GM21515 (cell line): ENCODE results near the gene ATCAY.
"Not testable (repeated sequence)": the region's sequence is repeated elsewhere in the genome, so short reads cannot be mapped to it uniquely, and the experiment has no call there.

Experiments used
- ATAC-seq: cut with Tn5 transposase; IDR thresholded peaks from one replicate; pipeline ENCODE4 v1.9.1; 2021; ENCODE audit not compliant: unreplicated experiment

ATCAY gene

DNA sequence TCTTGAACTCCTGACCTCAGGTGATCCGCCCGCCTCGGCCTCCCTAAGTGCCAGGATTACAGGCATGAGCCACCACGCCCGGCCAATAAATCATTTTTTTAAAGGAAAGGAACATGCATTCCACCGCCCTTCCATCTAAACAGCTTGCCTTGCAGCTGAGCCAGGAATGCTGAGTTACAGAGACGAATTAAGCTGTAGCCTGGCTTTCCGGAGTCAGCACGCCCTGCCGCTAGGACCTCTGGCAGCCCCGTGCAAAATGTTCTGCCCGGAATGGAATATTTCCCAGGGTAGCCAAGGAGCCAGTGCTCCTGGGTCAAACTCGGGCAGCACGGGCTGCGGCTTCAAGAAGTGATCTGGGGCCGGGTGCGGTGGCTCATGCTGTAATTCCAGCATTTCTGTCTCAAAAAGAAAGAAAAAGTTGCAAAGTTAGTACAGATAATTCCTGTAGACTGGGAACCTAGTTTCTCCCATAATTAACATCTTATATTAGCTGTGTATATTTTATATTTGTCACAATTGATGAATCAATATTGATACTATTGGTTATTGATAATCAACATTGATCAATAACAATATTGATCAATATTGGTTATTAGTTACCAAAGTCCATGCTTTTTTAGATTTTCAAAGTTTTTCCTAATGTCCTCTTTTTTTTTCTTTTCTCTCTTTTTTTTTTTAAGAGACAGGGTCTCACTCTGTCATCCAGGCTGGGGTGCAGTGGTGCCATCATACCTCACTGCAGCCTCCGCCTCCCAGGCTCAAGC is 19.2 kb downstream of the ATCAY start:
- ATAC-seq, result no peak

DNA sequence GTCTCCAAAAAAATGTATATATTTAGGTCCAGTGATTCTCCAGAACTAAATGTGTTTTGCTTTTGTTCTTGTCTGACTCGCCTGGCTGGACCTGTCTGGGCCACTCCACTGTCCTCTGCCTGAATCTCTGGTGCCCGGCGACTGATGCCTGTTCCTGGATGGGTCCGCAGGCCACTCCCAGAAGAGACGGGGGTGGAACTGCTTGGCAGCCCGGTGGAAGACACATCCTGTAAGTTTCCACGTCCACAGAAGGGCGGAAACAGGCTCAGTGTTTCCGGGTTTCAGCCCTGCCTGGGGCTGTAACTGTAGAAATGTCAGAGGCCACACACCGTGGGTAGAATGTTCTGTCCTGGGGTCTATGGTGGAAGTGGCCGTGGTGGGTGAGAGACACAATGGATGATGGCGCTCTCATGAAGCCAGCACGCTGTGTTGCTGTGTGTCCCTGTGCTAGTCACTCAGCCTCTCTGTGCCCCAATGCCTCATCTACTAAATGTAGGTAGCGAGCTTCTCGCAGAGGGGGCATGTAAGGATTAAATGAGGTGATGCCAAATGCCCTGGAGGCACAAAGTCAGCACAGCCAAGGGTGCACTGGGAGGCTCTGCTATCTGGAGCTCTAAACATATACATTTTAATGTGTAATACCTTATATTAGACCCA is 22.0 kb downstream of the ATCAY start:
- no peak for ATAC-seq

DNA sequence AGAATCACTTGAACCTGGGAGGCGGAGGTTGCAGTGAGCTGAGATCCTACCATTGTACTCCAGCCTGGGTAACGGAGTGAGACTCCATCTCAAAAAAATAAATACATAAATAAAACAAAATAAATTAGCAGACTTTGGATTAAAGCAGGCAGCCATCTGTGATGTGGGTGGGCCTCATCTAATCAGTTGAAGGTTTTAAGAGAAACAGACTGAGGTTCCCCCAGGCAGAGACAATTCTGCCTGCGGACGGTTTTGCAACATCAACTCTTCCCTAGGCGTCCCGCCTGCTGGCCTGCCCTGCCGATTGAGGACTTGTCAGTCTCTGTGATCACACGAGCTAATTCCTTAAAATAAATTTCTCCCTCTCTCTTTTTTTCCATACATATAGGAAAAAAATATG is 23.7 kb downstream of the ATCAY start:
- ATAC-seq, result no peak

DNA sequence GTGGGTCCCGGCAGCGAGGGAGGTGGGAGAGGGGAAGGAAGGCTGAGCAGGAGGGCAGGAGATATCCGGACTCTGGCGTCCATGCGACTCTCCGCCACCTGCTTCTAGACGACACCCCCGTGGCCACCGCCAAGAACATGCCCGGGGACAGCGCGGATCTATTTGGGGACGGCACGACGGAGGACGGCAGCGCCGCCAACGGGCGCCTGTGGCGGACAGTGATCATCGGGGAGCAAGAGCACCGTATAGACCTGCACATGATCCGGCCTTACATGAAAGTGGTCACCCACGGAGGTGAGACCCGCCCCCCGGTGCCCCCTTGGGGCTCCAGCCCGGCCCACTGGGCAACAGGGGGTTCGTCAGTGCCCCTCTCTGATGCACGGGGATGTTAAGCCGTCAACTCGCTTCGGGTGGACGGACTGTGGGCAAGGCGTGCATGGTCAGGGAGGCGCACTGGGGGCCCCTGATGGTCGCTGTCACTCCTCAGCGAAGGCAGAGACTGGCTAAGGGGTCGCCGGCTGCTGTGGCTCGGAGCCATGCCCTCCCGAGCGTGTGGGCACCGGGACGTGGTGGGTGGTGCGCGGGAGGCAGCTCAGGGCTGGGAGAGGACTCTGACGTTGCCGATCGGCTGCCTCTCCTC is 27.3 kb downstream of the ATCAY start:
- no peak for ATAC-seq

DNA sequence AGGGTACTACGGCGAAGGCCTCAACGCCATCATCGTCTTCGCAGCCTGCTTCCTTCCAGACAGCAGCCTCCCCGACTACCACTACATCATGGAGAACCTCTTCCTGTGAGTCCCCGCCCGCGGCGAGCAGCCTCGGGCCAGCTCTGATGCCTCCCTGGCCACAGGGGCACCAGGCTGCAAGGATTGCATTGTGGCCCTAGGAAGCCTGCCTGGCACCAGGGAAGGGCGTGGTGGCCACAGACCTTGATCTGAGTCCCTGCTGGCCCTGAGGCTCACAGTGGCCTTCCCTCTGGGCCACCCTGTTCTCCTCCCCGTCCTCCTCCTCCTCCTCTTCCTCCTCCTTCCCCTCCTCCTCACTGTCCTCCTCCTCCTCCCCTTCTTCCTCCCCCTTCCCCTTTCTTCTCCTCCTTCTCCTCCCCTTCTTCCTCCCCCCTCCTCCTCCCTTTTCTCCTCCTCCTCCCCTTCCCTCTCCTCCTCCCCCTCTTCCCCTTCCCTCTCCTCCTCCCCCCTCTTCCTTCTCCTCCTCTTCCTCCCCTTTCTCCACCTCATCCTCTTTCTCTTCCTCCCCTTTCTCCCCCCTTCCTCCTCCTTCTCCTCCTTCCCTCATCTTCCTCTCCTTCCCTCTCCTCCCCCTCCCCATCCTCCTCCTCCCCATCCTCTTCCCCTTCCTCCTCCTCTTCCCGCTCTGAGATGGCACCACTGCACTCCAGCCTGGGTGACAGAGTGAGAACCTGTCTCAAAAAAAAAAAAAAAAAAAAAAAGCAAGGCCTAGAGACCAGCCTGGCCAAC is 28.0 kb downstream of the ATCAY start:
- no peak for ATAC-seq

DNA sequence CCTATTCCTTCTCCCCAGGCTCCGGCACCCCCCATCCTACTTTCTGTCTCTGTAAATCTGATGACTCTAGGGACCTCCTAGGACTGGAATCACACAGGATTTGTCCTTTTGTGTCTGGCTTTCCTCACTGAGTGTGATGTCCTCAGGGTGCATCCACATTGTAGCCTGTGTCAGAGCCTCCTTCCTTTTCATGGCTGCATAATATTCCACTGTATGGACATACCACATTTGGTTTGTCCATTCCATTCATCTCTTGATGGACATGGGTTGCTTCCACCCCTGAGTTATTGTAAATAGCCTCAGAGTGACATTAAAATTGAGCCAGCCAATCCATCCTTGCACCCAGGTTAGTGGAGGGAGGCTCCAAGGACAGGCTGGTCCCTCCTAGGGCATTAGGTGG is 29.6 kb downstream of the ATCAY start:
- ATAC-seq, result no peak

DNA sequence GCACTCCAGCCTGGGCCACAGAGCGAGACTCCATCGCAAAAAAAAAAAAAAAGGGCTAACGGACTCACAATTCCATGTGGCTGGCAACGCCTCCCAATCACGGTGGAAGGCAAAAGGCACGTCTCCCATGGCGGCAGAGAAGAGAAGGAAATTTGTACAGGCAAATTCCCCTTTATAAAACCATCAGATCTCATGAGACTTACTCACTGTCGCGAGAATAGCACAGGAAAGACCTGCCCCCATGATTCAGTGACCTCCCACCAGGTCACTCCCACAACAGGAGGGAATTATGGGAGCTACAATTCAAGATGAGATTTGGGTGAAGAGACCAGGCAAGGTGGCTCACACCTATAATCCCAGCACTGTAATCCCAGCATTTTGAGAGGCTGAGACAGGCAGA is 33.7 kb downstream of the ATCAY start:
- ATAC-seq, result no peak

DNA sequence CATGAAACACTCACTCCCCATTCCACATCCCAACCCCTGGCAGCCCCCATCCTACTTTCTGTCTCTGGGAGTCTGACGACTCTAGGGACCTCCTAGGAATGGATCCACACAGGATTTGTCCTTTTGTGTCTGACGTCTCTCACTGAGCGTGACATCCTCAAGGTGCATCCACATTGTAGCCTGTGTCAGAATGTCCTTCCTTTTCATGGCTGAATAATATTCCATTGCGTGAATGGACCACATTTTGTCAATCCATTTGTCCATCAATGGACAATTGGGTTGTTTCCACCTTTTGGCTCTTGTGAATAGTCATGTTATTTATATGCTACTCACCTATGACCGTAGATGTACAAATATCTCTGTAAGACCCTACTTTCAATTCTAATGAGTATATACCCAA is 35.5 kb downstream of the ATCAY start:
- ATAC-seq, result no peak

DNA sequence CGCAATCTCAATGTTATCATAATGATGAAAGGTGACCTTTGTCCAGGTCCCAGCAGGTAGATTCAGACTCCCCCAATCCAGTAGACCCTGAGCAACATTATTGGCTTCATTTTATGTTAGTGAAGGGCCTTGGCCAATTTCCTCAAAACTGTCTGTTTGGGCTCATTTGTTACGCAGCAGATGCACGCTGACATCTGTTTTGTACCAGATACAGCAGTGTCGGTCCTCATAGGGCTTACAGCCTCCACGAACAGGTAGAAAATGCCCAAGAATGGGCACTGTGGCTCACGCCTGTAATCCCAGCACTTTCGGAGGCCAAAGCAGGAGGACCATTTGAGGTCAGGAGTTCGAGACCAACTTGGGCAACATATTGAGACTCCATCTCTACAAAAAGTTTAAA is 39.3 kb downstream of the ATCAY start:
- ATAC-seq, result no peak

DNA sequence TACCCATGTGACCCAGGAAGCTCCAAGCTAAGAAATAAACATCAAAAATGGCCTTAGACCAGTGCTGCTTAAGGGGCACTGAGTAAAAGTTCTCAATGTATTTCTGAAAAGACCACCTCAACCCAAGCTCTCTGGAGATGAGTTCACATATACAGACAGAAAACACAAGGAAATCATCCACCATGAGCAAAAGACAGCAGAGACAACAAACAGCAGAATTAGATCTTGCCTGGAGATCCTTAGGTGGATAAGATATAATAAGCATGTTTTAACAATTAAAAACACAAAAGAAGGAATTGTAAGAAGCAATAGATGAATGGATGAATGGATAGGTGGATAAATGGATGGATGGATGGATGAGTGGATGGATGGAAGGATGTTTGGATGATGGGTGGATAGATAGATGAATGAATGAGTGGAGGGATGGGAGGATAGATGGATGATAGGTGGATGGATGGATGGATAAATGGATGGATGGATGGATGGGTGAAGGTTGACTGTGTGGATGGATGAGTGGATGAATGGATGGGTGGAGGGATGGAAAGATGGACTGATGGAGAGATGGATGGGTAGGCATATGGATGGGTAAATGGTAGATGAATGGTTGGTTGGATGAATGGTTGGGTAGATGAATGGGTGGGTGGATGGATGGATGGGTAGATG is 42.7 kb downstream of the ATCAY start:
- ATAC-seq, result no peak

DNA sequence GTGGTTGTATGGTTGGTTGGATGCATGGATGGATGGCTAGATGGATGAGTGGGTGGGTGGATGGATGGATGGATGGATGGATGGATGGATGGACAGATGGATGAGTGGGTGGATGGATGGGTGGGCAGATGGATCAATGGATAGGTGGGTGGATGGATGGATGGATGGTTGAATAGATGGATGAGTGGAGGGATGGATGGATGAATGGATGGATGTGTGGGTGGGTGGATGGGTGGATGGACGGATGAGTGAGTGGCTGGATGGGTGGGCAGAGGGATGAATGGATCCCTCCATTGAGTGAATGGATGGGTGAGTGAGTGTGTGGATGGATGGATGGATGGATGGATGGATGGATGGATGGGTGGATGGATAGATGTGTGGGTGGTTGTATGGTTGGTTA is 43.4 kb downstream of the ATCAY start:
- no peak for ATAC-seq

DNA sequence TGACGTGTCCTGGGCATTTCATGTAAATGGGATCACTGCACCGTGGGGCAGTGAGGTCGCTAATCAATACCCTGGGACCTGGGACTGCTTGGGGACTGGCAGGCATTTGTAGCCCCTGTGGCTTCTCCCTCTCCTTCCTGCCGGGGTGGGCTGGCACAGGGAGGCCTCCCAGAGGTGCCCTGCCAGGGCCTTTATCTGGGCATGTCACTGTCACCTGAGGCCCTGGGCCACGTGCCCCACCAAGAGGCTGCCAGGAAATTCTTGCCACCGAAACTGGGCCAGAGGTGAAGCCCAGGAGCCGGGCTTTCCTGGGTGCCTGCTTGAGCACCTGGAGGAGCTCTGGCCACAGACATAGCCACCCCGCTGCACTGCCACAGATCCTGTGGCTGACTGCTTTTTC is 50.6 kb downstream of the ATCAY start:
- ATAC-seq, result no peak

DNA sequence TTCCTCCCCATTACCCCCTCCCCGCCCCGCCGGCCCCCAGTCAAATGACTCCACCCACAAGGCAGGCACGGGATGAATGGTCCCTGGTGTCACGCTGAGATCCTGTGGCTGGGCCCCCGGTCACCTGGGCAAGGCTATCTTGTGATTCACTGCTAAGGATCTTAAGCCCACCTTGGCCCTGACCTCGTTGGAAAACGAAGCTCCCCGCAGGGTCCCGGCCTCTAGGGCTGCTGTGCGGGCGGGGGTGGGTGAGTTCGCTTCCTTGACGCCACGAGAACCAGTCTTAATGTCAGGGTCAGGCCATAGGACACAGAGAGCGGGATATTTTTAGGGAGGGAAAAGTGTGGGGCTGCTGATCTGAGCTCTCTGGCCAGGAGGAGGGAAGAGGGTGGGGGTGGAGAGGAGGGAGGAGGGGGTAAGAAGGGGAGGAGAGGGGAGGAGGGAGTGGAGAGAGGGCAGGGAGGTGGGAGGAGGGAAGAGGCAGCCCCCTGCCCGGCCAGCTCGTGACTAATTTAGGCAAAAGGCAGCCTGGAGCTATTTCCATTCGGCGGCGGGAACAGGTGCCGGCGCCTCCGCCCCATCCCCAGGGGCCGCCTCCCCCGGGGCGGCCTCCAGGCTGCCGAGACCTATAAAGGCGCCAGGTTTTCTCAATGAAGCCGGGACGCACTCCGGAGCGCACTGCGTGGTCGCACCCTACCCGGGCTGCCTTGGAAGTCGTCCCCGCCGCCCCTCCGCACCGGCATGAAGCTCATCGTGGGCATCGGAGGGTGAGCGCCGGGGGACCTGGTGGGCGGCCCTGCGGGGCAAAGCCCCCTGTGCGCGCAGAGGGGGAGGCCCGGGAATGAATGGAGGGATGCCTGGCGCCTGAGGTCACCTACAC is 52.7 kb downstream of the ATCAY start, which contains the start of gene NMRK2:
Gene NMRK2 (plus strand): TSS at position 139 of the 880 bp plus-strand sequence. CDS start 603 bp downstream, at position 742.
- no peak for ATAC-seq

DNA sequence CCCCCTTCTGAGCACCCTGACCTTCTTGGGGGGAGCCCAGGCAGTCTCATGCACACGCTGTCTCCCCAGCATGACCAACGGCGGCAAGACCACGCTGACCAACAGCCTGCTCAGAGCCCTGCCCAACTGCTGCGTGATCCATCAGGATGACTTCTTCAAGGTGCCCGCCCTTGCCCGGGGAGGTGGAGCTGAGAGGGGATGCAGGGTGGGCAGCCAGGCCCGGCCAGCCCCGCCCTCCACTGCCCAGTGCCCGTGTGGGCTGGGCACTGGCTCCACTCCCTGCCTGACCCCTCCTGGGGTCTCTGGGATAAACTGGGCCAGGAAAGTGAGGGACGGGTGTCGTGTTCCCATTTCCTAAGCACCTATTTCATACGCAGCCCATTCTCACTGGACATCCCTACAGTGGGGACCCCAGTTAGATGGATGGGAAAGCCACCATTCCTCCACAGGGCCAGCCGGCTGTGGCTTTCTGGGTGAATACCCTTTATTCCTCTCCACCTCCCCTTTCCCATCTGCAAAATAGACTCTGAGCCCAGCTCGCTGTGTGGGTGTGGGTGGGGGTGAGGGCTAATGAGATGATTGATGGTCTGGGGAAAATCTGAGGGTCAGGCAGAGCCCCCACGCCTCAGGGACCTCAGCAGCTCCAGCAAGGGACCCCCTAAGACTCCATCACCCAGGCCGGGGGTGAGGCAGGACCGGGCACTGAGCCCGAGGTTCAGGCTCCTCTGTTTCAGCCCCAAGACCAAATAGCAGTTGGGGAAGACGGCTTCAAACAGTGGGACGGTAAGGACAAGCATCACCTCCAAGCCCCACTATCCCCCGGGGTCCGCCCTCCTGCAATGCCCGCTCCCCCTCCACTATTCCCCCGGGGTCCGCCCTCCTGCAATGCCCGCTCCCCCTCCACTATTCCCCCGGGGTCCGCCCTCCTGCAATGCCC is 56.3 kb downstream of the ATCAY start:
- no peak for ATAC-seq

DNA sequence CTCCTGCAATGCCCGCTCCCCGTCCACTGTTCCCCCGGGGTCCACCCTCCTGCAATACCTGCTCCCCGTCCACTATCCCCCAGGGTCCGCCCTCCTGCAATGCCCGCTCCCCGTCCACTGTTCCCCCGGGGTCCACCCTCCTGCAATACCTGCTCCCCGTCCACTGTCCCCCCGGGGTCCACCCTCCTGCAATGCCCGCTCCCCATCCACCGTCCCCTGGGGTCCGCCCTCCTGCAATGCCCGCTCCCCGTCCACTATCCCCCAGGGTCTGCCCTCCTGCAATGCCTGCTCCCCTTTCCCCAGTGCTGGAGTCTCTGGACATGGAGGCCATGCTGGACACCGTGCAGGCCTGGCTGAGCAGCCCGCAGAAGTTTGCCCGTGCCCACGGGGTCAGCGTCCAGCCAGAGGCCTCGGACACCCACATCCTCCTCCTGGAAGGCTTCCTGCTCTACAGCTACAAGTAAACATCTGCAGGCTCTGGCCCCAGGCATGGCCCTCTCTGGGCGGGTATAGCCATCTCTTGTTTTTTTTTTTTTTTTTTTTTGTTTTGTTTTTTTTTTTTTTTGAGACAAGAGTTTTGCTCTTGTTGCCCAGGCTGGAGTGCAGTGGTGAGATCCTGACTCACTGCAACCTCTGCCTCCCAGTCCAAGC is 57.9 kb downstream of the ATCAY start:
- not testable (repeated sequence) for ATAC-seq

DNA sequence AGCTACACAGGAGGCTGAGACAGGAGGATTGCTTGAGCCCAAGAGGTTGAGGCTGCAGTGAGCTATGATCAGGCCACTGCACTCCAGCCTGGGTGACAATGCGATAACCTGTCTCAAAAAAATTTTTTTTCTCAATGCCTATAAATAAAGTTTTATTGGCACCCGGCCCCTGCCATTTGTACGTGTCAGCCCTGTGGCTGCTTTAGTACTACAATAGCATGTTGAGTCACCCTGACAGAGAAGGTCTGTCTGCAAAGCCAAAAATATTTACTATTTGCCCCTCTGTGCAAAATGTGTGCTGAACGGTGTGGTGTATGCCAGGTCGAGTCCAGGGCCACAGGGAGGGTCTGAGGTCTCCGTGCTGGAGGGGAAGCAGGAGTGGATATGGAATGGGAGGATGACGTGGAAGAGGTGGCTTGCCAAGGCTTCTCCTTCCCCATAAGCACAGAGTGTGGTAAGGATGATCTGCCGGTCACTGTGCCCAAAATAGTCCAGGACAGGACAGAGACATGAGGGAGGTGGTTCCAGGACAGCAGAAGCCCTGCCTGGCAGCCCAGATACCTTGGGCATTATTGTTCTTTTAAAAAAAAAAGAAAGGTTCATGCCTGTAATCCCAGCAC is 62.4 kb downstream of the ATCAY start:
- no peak for ATAC-seq

DNA sequence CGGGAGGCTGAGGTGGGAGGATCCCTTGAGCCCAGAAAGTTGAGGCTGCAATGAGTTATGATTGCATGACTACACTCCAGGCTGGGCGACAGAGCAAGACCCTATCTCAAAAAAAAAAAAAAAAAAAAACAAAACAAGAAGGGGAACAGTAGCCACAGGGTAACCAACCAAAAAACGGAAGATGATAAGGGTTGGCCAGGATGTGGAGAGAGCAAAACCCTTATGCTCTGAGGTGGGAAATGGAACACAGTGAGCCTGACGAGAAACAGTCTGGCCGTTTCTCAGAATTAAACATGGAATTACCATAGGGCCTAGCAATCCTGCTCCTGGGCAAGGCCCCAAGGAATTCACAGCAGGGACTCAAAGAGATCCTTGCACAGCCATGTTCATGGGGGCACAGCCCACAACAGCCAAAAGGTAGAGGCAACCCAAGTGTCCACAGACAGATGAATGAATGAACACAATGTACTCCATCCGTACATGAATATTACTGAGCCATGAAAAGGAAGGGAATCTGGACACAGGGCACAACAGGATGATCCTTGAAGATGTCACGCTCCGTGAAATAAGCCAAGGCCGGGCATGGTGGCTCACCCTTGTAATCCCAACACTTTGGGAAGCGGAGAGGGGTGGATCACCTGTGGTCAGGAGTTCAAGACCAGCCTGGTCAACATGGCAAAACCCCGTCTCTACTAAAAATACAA is 63.7 kb downstream of the ATCAY start:
- no peak for ATAC-seq
